Hepatocyte (in vitro differentiated cells): ENCODE measurements around the gene HNF1B. TPM values are rescaled to one million over a fixed set of nuclear protein-coding genes. Genes with fewer than 3 reads are reported as not detected.

Source experiments
- DNase-seq: peaks from one replicate; pipeline ENCODE4 v3.0.0-alpha.2; 2016; ENCODE audit warnings: low spot score
- H2AFZ ChIP-seq: fragments of 200-600 bp; sonication (generic); 2 replicates; pipeline ENCODE4 v1.6.0; 2016; ENCODE audit warnings: antibody characterized with exemption, mild to moderate bottlenecking
- H3K27ac ChIP-seq: fragments of 200-600 bp; sonication (generic); 2 replicates; pipeline ENCODE4 v1.5.1; 2016; ENCODE audit warnings: mild to moderate bottlenecking
- H3K27me3 ChIP-seq: fragments of 200-600 bp; sonication (generic); 2 replicates; pipeline ENCODE4 v1.6.1; 2016
- H3K36me3 ChIP-seq: fragments of 200-600 bp; sonication (generic); replicated peaks from 2 replicates; pipeline ENCODE4 v1.5.1; 2016; ENCODE audit warnings: low read depth; ENCODE audit not compliant: insufficient read depth
- H3K4me1 ChIP-seq: fragments of 200-600 bp; sonication (generic); 2 replicates; pipeline ENCODE4 v1.5.1; 2016; ENCODE audit warnings: mild to moderate bottlenecking, moderate library complexity; ENCODE audit not compliant: insufficient read depth
- H3K4me2 ChIP-seq: fragments of 200-600 bp; sonication (generic); 2 replicates; pipeline ENCODE4 v1.6.0; 2016
- H3K4me3 ChIP-seq: fragments of 200-600 bp; sonication (generic); 2 replicates; pipeline ENCODE4 v1.5.1; 2016; ENCODE audit warnings: mild to moderate bottlenecking
- H3K79me2 ChIP-seq: fragments of 200-600 bp; sonication (generic); 2 replicates; pipeline ENCODE4 v1.6.0; 2017; ENCODE audit warnings: mild to moderate bottlenecking
- H3K9me2 ChIP-seq: fragments of 200-600 bp; sonication (generic); replicated peaks from 2 replicates; pipeline ENCODE4 v1.6.0; 2017; ENCODE audit warnings: mild to moderate bottlenecking; ENCODE audit not compliant: insufficient read depth
- H3K9me3 ChIP-seq: fragments of 200-600 bp; sonication (generic); 2 replicates; pipeline ENCODE4 v1.5.1; 2016; ENCODE audit warnings: low read depth, mild to moderate bottlenecking
- H4K20me1 ChIP-seq: fragments of 200-600 bp; sonication (generic); 2 replicates; pipeline ENCODE4 v1.6.0; 2016; ENCODE audit warnings: mild to moderate bottlenecking; ENCODE audit not compliant: insufficient read depth, poor library complexity, severe bottlenecking
- EZH2 ChIP-seq: fragments of 200-600 bp; sonication (generic); IDR thresholded peaks from 2 replicates; pipeline ENCODE4 v1.6.1; 2016; ENCODE audit warnings: antibody characterized with exemption, mild to moderate bottlenecking, borderline replicate concordance
- EZH2phosphoT487 ChIP-seq: fragments of 200-600 bp; sonication (generic); IDR thresholded peaks from one replicate; pipeline ENCODE4 v1.6.1; 2018; ENCODE audit warnings: antibody characterized with exemption, mild to moderate bottlenecking, low read depth, moderate library complexity; ENCODE audit not compliant: unreplicated experiment, severe bottlenecking
- WGBS: methylation state at CpG from one replicate; pipeline ENCODE4 v1.1.6; 2016; ENCODE audit warnings: low lambda C conversion rate; ENCODE audit errors: missing lambda C conversion rate; 5-methylcytosine and 5-hydroxymethylcytosine counted together
- polyA plus RNA-seq: library from polyadenylated mRNA; unstranded; fragments of >200 nt; fragmentation: Nextera tagmentation; extraction: Ambion mirVana; gene quantifications from 2 replicates; pipeline ENCODE4 v1.2.1, GENCODE V29; 2016
- total RNA-seq: library from RNA; depleted of rRNA; stranded (reverse); fragments of >200 nt; gene quantifications from 2 replicates; pipeline ENCODE4 v1.2.3, GENCODE V29; 2014
- TF ChIP-seq, protein P1 (sequence below): fragments of 200-600 bp; sonication (generic); IDR thresholded peaks from 2 replicates; pipeline ENCODE4 v1.5.1; 2016; ENCODE audit warnings: antibody characterized with exemption, mild to moderate bottlenecking; ENCODE audit not compliant: poor library complexity

Gene HNF1B
- total and polyA plus RNA-seq, 2 experiments from 2014 or later: 8.8 to 18.2 TPM

DNA sequence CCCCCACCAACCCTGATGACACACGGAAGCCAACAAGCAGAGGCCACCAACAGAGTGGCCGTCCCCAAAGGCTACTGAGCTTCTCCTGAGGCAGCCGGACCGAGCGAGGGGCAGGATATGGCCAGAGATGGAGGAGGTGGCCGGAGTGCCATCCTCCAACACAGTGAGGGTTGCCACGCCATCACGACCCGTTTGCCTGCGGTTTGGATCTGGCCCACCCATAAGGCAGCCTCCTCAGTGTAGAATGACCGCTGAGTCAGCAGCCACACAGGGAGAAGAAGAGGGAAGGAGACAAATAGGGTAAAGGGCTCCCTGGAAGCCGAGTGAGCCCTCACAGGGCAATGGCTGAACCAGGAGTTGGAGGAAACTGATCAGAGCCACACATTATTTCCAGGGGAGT is 13.8 kb downstream of the HNF1B start:
- Histone ChIP-seq H3K4me3 (no peak overlapping the region), H4K20me1 (no peaks in the 10 kb centered on the region), H3K27me3 (no peaks in the 10 kb centered on the region), H3K36me3 (no peaks in the 10 kb centered on the region), H3K9me2 (no peaks in the 10 kb centered on the region), H3K79me2 (peaks cover 11% of the 10 kb centered on the region), H2AFZ (no peak overlapping the region), H3K4me2 (no peak overlapping the region), H3K27ac (no peak overlapping the region), H3K9me3 (no peaks in the 10 kb centered on the region), H3K4me1 (no peaks in the 10 kb centered on the region)
- 94% methylated on average over 12 of the region's 12 CpGs for WGBS
- TF ChIP-seq, protein P1, sequence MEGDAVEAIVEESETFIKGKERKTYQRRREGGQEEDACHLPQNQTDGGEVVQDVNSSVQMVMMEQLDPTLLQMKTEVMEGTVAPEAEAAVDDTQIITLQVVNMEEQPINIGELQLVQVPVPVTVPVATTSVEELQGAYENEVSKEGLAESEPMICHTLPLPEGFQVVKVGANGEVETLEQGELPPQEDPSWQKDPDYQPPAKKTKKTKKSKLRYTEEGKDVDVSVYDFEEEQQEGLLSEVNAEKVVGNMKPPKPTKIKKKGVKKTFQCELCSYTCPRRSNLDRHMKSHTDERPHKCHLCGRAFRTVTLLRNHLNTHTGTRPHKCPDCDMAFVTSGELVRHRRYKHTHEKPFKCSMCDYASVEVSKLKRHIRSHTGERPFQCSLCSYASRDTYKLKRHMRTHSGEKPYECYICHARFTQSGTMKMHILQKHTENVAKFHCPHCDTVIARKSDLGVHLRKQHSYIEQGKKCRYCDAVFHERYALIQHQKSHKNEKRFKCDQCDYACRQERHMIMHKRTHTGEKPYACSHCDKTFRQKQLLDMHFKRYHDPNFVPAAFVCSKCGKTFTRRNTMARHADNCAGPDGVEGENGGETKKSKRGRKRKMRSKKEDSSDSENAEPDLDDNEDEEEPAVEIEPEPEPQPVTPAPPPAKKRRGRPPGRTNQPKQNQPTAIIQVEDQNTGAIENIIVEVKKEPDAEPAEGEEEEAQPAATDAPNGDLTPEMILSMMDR: no peak
- no peak for TF ChIP-seq EZH2
- no peak for TF ChIP-seq EZH2phosphoT487
- DNase-seq: no peak

DNA sequence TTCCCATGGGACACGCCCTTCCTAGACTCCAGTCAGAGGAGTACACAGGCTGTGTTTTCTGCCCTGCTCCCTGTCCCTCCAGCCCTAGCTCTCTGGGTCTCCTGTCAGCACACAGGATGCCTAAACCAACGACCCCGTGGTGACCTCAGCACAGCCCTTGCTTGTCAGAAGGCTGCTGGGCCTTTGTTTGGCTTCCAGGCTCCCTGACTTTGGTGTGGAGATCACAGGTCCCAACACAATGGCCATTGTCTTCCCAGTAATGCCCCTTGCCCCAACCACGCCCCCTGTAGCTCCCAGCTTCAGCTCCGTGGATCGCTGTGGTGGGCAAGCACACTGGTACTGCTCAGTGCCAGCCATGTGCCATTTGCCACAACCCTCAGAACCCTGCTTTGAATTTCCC is 15.0 kb downstream of the HNF1B start:
- no peaks in the 10 kb centered on the region for H3K9me2 ChIP-seq
- no peak for DNase-seq
- no peak overlapping the region for H2AFZ ChIP-seq
- 65% methylated on average over 6 of the region's 6 CpGs for WGBS
- TF ChIP-seq, protein P1: no peak
- TF ChIP-seq EZH2 (no peak), EZH2phosphoT487 (no peak)
- H3K4me1 ChIP-seq: no peaks in the 10 kb centered on the region
- H3K27ac ChIP-seq: no peak overlapping the region
- peaks cover 2% of the 10 kb centered on the region for H3K79me2 ChIP-seq
- H3K4me3 ChIP-seq: no peak overlapping the region
- no peaks in the 10 kb centered on the region for H4K20me1 ChIP-seq
- H3K4me2 ChIP-seq: no peak overlapping the region
- no peaks in the 10 kb centered on the region for H3K27me3 ChIP-seq
- no peaks in the 10 kb centered on the region for H3K36me3 ChIP-seq
- H3K9me3 ChIP-seq: no peaks in the 10 kb centered on the region

DNA sequence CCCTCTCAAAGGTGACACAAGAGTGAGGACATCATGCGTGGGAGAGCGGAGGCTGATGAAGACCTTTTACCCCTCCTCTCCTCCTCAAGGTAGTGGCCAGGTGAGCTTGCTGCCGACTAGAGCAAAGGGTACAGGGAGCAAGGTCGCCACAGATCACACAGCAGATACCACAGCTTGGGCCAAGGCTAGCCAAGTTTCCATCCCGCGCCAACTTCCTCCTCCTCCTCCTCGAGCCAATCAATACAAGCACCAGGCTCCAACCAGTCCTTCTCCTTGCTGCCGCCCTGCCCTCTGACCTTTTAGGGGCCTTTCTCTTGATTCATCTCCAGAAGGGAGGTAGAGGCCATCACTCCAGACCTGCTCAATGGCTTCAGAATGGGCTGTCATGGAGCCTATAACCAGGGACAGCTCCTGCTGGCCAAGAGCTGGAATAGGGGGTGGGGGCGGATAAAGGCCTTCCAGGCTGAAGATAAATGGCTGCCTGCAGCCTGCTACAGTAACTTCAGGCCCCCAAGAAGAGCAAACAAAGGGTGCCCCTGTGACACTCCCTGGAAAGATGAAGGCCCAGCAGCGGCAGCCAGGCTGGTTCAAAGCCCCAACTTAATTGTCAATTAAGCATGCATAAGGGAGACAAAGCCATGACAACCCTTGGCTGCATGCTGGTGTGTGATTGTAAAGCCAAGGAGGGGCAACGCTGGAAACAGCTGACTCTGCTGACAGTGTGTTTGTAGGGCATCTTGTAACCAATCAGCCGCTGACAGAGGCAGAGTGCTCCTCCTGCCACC is 17.8 kb downstream of the HNF1B start:
- no peaks in the 10 kb centered on the region for H3K36me3 ChIP-seq
- WGBS: 83% methylated on average over 12 of the region's 12 CpGs
- no peaks in the 10 kb centered on the region for H4K20me1 ChIP-seq
- H3K9me3 ChIP-seq: no peaks in the 10 kb centered on the region
- H3K79me2 ChIP-seq: peaks cover 6% of the 10 kb centered on the region
- no peak overlapping the region for H3K27ac ChIP-seq
- no peaks in the 10 kb centered on the region for H3K27me3 ChIP-seq
- H3K4me1 ChIP-seq: no peaks in the 10 kb centered on the region
- no peak overlapping the region for H3K4me3 ChIP-seq
- no peak for DNase-seq
- no peak overlapping the region for H3K4me2 ChIP-seq
- H2AFZ ChIP-seq: no peak overlapping the region
- no peaks in the 10 kb centered on the region for H3K9me2 ChIP-seq
- TF ChIP-seq EZH2: no peak
- no peak for TF ChIP-seq EZH2phosphoT487
- TF ChIP-seq, protein P1: no peak
